ENCODE data around the gene INSRR. TPM values are rescaled to one million over a fixed set of nuclear protein-coding genes. Genes with fewer than 3 reads are reported as not detected.
A peak's percentile ranks its signal among the peaks of the same experiment; 100 is the strongest.

The INSRR gene
- total RNA-seq, 4 donors from 2014 or later: under 0.01 TPM; not detected in 3

GRCh38 chr1:156904187-156904959 lies 45.5 kb upstream of the INSRR start:
- TF ChIP-seq POLR2AphosphoS5 (IDR thresholded peaks at IDR 0.05) (no peak), POLR2A (IDR thresholded peaks at IDR 0.05) (no peak), CTCF (IDR thresholded peaks at IDR 0.05) (no peak), EP300 (IDR thresholded peaks at IDR 0.05) (no peak)
- peak overlapping the region in 1 of 4 donors; percentile 16 for H3K27ac ChIP-seq
- H3K36me3 ChIP-seq: peaks cover 0 to 30% of the 10 kb centered on the region in 2 donors
- no peaks in the 10 kb centered on the region for H3K9me3 ChIP-seq
- peaks cover 63% of the 10 kb centered on the region for H3K27me3 ChIP-seq
- no peak for ATAC-seq
- no peak overlapping the region for H3K4me3 ChIP-seq
- peaks cover 0 to 80% (median 12%) of the 10 kb centered on the region in 3 donors for H3K4me1 ChIP-seq
- WGBS, 2 donors (ENCODE audit: low coverage in 1 of 2): 60 to 80% methylated on average over 1 to 8 of the region's 19 CpGs

- no peak for ATAC-seq
- H3K4me3 ChIP-seq: no peak overlapping the region
- peaks cover 0 to 84% (median 12%) of the 10 kb centered on the region in 3 donors for H3K4me1 ChIP-seq
- 83 to 88% methylated on average over 11 to 12 of the region's 15 CpGs for WGBS, 2 donors (ENCODE audit: low coverage in 1 of 2)
- TF ChIP-seq EP300 (IDR thresholded peaks at IDR 0.05) (no peak), POLR2AphosphoS5 (IDR thresholded peaks at IDR 0.05) (no peak), CTCF (IDR thresholded peaks at IDR 0.05) (no peak), POLR2A (IDR thresholded peaks at IDR 0.05) (no peak)
- peaks cover 60% of the 10 kb centered on the region for H3K27me3 ChIP-seq
- no peaks in the 10 kb centered on the region for H3K9me3 ChIP-seq
- peaks cover 0 to 27% of the 10 kb centered on the region in 2 donors for H3K36me3 ChIP-seq
- no peak overlapping the region for H3K27ac ChIP-seq
These were observed 44.6 kb upstream of the INSRR start for GRCh38 chr1:156903328-156904091.

GRCh38 chr1:156901966-156902915 lies 43.3 kb upstream of the INSRR start:
- WGBS, 2 donors (ENCODE audit: low coverage in 1 of 2): 33 to 51% methylated on average over 1 to 4 of the region's 23 CpGs
- Histone ChIP-seq H3K27ac (peak overlapping the region in 2 of 4 donors; percentile 26 to 41), H3K36me3 (peaks cover 0 to 15% of the 10 kb centered on the region in 2 donors), H3K4me1 (peaks cover 0 to 85% (median 12%) of the 10 kb centered on the region in 3 donors), H3K4me3 (no peak overlapping the region), H3K9me3 (no peaks in the 10 kb centered on the region), H3K27me3 (peaks cover 60% of the 10 kb centered on the region)
- TF ChIP-seq POLR2A (IDR thresholded peaks at IDR 0.05): no peak
- no peak for TF ChIP-seq EP300 (IDR thresholded peaks at IDR 0.05)
- TF ChIP-seq POLR2AphosphoS5 (IDR thresholded peaks at IDR 0.05): no peak
- TF ChIP-seq CTCF (IDR thresholded peaks at IDR 0.05): no peak
- ATAC-seq: no peak

GRCh38 chr1:156901590-156901900 lies 42.6 kb upstream of the INSRR start:
- Histone ChIP-seq H3K27ac (peak overlapping the region in 2 of 4 donors; percentile 26 to 41), H3K4me1 (peaks cover 0 to 85% (median 12%) of the 10 kb centered on the region in 3 donors)
- 89% methylated on average over 4 of the region's 4 CpGs; no CpG with 5 or more reads in 1 of the 2 donors for WGBS, 2 donors (ENCODE audit: low coverage in 1 of 2)

More at GRCh38 chr1:156901590-156901900, 42.6 kb upstream of the INSRR start:
- no peak for ATAC-seq
- TF ChIP-seq CTCF (IDR thresholded peaks at IDR 0.05): no peak
- TF ChIP-seq EP300 (IDR thresholded peaks at IDR 0.05): no peak
- TF ChIP-seq POLR2A (IDR thresholded peaks at IDR 0.05): no peak
- TF ChIP-seq POLR2AphosphoS5 (IDR thresholded peaks at IDR 0.05): no peak
- Histone ChIP-seq H3K36me3 (peaks cover 0 to 8% of the 10 kb centered on the region in 2 donors), H3K4me3 (no peak overlapping the region), H3K9me3 (no peaks in the 10 kb centered on the region), H3K27me3 (peaks cover 60% of the 10 kb centered on the region)

Measured in gastroesophageal sphincter (tissue), 4 donors.